IPS-11a (cell line): ENCODE data around the gene INO80B.
A peak's percentile ranks its signal among the peaks of the same experiment; 100 is the strongest.
"Not testable (repeated sequence)": the region's sequence is repeated elsewhere in the genome, so short reads cannot be mapped to it uniquely, and the experiment has no call there.

Source experiments
- H3K4me3 ChIP-seq: one replicate; pipeline ENCODE4 v1.5.1; 2013; ENCODE audit warnings: low read depth, low read length, control low read depth

Gene INO80B

GRCh38 chr2:74447230-74447999 is 7.5 kb upstream of the INO80B start:
- H3K4me3 ChIP-seq = no peak overlapping the region

- H3K4me3 ChIP-seq = no peak overlapping the region
Observed at GRCh38 chr2:74448771-74449170, 6.1 kb upstream of the INO80B start.

- H3K4me3 ChIP-seq = no peak overlapping the region
Observed at GRCh38 chr2:74450570-74451190, 4.2 kb upstream of the INO80B start.

GRCh38 chr2:74457129-74457548 is 2.3 kb downstream of the INO80B start:
- peak overlapping the region; percentile 70 for H3K4me3 ChIP-seq

GRCh38 chr2:74457549-74458131 is 2.8 kb downstream of the INO80B start:
- peak overlapping the region; percentile 70 for H3K4me3 ChIP-seq

- peak within 1 kb of the TSS; percentile 97 for H3K4me3 ChIP-seq
Observed at GRCh38 chr2:74458132-74458937, 3.4 kb downstream of the INO80B start, which contains the start of gene WBP1. TSS of gene WBP1 (plus strand) at chr2:74458438. CDS start at chr2:74458603, 165 bp downstream.

GRCh38 chr2:74458938-74459363 is 4.1 kb downstream of the INO80B start:
- peak overlapping the region; percentile 97 for H3K4me3 ChIP-seq

GRCh38 chr2:74459503-74460118 is 4.7 kb downstream of the INO80B start:
- H3K4me3 ChIP-seq = not testable (repeated sequence)

- not testable (repeated sequence) for H3K4me3 ChIP-seq
Observed at GRCh38 chr2:74460187-74460586, 5.3 kb downstream of the INO80B start.

GRCh38 chr2:74461187-74462053 is 6.5 kb downstream of the INO80B start:
- no peak overlapping the region for H3K4me3 ChIP-seq

- no peak overlapping the region for H3K4me3 ChIP-seq
Observed at GRCh38 chr2:74462054-74462785, 7.3 kb downstream of the INO80B start.

- H3K4me3 ChIP-seq = no peak overlapping the region
Observed at GRCh38 chr2:74462786-74463105, 7.9 kb downstream of the INO80B start.

GRCh38 chr2:74464406-74464805 is 9.5 kb downstream of the INO80B start:
- H3K4me3 ChIP-seq = peak overlapping the region; percentile 80

GRCh38 chr2:74470742-74471141 is 15.9 kb downstream of the INO80B start:
- not testable (repeated sequence) for H3K4me3 ChIP-seq

- H3K4me3 ChIP-seq = peak overlapping the region; percentile 91
Observed at GRCh38 chr2:74471332-74472065, 16.6 kb downstream of the INO80B start.

- H3K4me3 ChIP-seq = peak within 1 kb of the TSS; percentile 91
Observed at GRCh38 chr2:74472086-74472944, 17.4 kb downstream of the INO80B start, which contains the start of gene MRPL53. TSS of gene MRPL53 (minus strand) at chr2:74472680. CDS start at chr2:74472660, 20 bp downstream.

GRCh38 chr2:74472945-74473258 is 18.0 kb downstream of the INO80B start:
- peak overlapping the region; percentile 91 for H3K4me3 ChIP-seq

- H3K4me3 ChIP-seq = no peak overlapping the region
Observed at GRCh38 chr2:74474481-74474880, 19.6 kb downstream of the INO80B start.
